HepG2 (cell line): ENCODE results near the gene ZSWIM9. TPM values are rescaled to one million over a fixed set of nuclear protein-coding genes. Genes with fewer than 3 reads are reported as not detected.
A peak's percentile ranks its signal among the peaks of the same experiment; 100 is the strongest.

Source experiments
- ATAD3A ChIP-seq: sonication (generic); formaldehyde crosslinking; IDR thresholded peaks from 2 replicates; pipeline ENCODE4 v1.4.0; 2020; ENCODE audit warnings: missing genetic modification reagents
- CENPX ChIP-seq: sonication (generic); formaldehyde crosslinking; IDR thresholded peaks from 2 replicates; pipeline ENCODE4 v1.9.0; 2021; ENCODE audit warnings: mild to moderate bottlenecking, missing genetic modification reagents, moderate library complexity
- DR1 ChIP-seq: sonication (generic); formaldehyde crosslinking; IDR thresholded peaks from 2 replicates; pipeline ENCODE4 v1.8.0; 2021; ENCODE audit warnings: mild to moderate bottlenecking, missing genetic modification reagents, inconsistent platforms
- E2F1 ChIP-seq: sonication (generic); formaldehyde crosslinking; IDR thresholded peaks from 2 replicates; pipeline ENCODE4 v1.5.0; 2020; ENCODE audit warnings: missing genetic modification reagents
- ELK4 ChIP-seq: sonication (generic); formaldehyde crosslinking; IDR thresholded peaks from 2 replicates; pipeline ENCODE4 v1.9.0; 2021; ENCODE audit warnings: missing genetic modification reagents, borderline replicate concordance
- KDM5A ChIP-seq: fragments of 200-600 bp; sonication (generic); IDR thresholded peaks from 2 replicates; pipeline ENCODE4 v1.7.0; 2018; ENCODE audit warnings: antibody characterized with exemption, mild to moderate bottlenecking, low read length, borderline replicate concordance
- NCOA1 ChIP-seq: sonication (generic); formaldehyde crosslinking; IDR thresholded peaks from 2 replicates; pipeline ENCODE4 v1.9.0; 2021; ENCODE audit warnings: missing genetic modification reagents
- NCOA5 ChIP-seq: sonication (generic); formaldehyde crosslinking; IDR thresholded peaks from 2 replicates; pipeline ENCODE4 v1.4.0; 2020; ENCODE audit warnings: missing genetic modification reagents
- NFRKB ChIP-seq: fragments of 450-650 bp; IDR thresholded peaks from 2 replicates; pipeline ENCODE4 v1.6.1; 2017
- PPARG ChIP-seq: conservative IDR thresholded peaks from 2 replicates; pipeline ENCODE4 v1.6.1; 2016; ENCODE audit warnings: missing biosample characterization, missing genetic modification reagents
- SMAD1 ChIP-seq: sonication (generic); formaldehyde crosslinking; IDR thresholded peaks from 2 replicates; pipeline ENCODE4 v1.4.0; 2020; ENCODE audit warnings: missing genetic modification reagents, low read depth, mild to moderate bottlenecking, borderline replicate concordance
- ZBTB14 ChIP-seq: sonication (generic); formaldehyde crosslinking; IDR thresholded peaks from 2 replicates; pipeline ENCODE4 v1.4.0; 2020; ENCODE audit warnings: missing genetic modification reagents
- ZKSCAN8 ChIP-seq: IDR thresholded peaks from 2 replicates; pipeline ENCODE4 v1.6.1; 2016; ENCODE audit warnings: borderline replicate concordance, missing genetic modification reagents, missing compliant biosample characterization
- ZMYM2 ChIP-seq: sonication (generic); formaldehyde crosslinking; IDR thresholded peaks from 2 replicates; pipeline ENCODE4 v1.8.0; 2022; ENCODE audit warnings: mild to moderate bottlenecking, missing genetic modification reagents
- ZNF234 ChIP-seq: sonication (generic); formaldehyde crosslinking; conservative IDR thresholded peaks from 2 replicates; pipeline ENCODE4 v1.5.1; 2020; ENCODE audit warnings: mild to moderate bottlenecking, missing genetic modification reagents
- ZNF235 ChIP-seq: sonication (generic); formaldehyde crosslinking; IDR thresholded peaks from 2 replicates; pipeline ENCODE4 v1.8.1; 2023; ENCODE audit warnings: mild to moderate bottlenecking, missing genetic modification reagents, borderline replicate concordance
- ZNF335 ChIP-seq: sonication (generic); formaldehyde crosslinking; IDR thresholded peaks from 2 replicates; pipeline ENCODE4 v1.4.0; 2020; ENCODE audit warnings: missing genetic modification reagents
- ZNF558 ChIP-seq: sonication (generic); formaldehyde crosslinking; IDR thresholded peaks from 2 replicates; pipeline ENCODE4 v1.9.0; 2022; ENCODE audit warnings: mild to moderate bottlenecking, missing genetic modification reagents, borderline replicate concordance
- ZNF569 ChIP-seq: sonication (generic); formaldehyde crosslinking; IDR thresholded peaks from 2 replicates; pipeline ENCODE4 v1.5.0; 2020; ENCODE audit warnings: mild to moderate bottlenecking, missing genetic modification reagents, moderate library complexity, borderline replicate concordance
- ZNF644 ChIP-seq: IDR thresholded peaks from 2 replicates; pipeline ENCODE4 v1.6.1; 2016; ENCODE audit warnings: low read depth
- ZNF713 ChIP-seq: sonication (generic); formaldehyde crosslinking; IDR thresholded peaks from 2 replicates; pipeline ENCODE4 v1.4.0; 2020; ENCODE audit warnings: mild to moderate bottlenecking, missing genetic modification reagents
- ZNF724P ChIP-seq: sonication (generic); formaldehyde crosslinking; IDR thresholded peaks from 2 replicates; pipeline ENCODE4 v1.8.0; 2022; ENCODE audit warnings: missing genetic modification reagents, borderline replicate concordance
- ZNF768 ChIP-seq: sonication (generic); formaldehyde crosslinking; IDR thresholded peaks from 2 replicates; pipeline ENCODE4 v1.4.0; 2020; ENCODE audit warnings: missing genetic modification reagents
- ZSCAN20 ChIP-seq: sonication (generic); formaldehyde crosslinking; IDR thresholded peaks from 2 replicates; pipeline ENCODE4 v1.4.0; 2020; ENCODE audit warnings: missing genetic modification reagents, mild to moderate bottlenecking, borderline replicate concordance
- polyA plus RNA-seq, 8 experiments: library from polyadenylated mRNA; depleted of rRNA in 3 of 8; stranded (reverse) in 7 of 8; unstranded in 1 of 8; fragments of >200 nt; fragmentation: Illumina TruSeq in 4 of 8; extraction: Trizol in 4 of 8; gene quantifications; 2 replicates each; pipeline versions ENCODE4 v1.2.1 to v1.2.3, GENCODE V29; 2011 to 2016; ENCODE audit warnings: low read depth in 4 of 8, missing spikeins in 1 of 8, mixed read lengths in 1 of 8; ENCODE audit not compliant: insufficient read depth in 1 of 8
- total RNA-seq, 5 experiments: library from RNA; depleted of rRNA; stranded (reverse); fragments of >200 nt; fragmentation: Illumina TruSeq; extraction: Trizol; gene quantifications; 2 replicates each; pipeline ENCODE4 v1.2.3, GENCODE V29; 2016; ENCODE audit warnings: low read depth in 1 of 5

Gene ZSWIM9
- total and polyA plus RNA-seq, 2 of the 13 experiments (the other 11 are each of a cell fraction or from before 2014, with no cell fraction given), result 0.18 to 1.1 TPM

GRCh38 chr19:48203794-48204628 lies 33.5 kb downstream of the ZSWIM9 start (continued):
- TF ChIP-seq CENPX (CRISPR knock-in tag) (no peak), KDM5A (peak; percentile 52; the same call in 1 of the 2 replicates), ZNF644 (CRISPR knock-in tag) (no peak), E2F1 (CRISPR knock-in tag) (peak; percentile 95), NCOA1 (CRISPR knock-in tag) (no peak), ZSCAN20 (CRISPR knock-in tag) (no peak), ZNF234 (CRISPR knock-in tag) (no peak), ZNF768 (CRISPR knock-in tag) (peak; percentile 55; the same call in 1 of the 2 replicates), ZNF335 (no peak), NFRKB (no peak), ZNF724P (CRISPR knock-in tag) (no peak), ZNF235 (0 out of 2 replicates have a peak, but pooled peaks have one; percentile 38), ELK4 (CRISPR knock-in tag) (no peak), PPARG (CRISPR knock-in tag) (peak; percentile 44), ZNF569 (CRISPR knock-in tag) (no peak), NCOA5 (no peak), ZNF558 (no peak), SMAD1 (CRISPR knock-in tag) (peak; percentile 81; the same call in 1 of the 2 replicates), ZKSCAN8 (CRISPR knock-in tag) (no peak), ATAD3A (CRISPR knock-in tag) (no peak), ZBTB14 (CRISPR knock-in tag) (no peak), ZMYM2 (0 out of 2 replicates have a peak, but pooled peaks have one; percentile 29), ZNF713 (CRISPR knock-in tag) (no peak), DR1 (CRISPR knock-in tag) (peak; percentile 21; the same call in 1 of the 2 replicates)
